Heart left ventricle (tissue), 16 donors: ENCODE data around the gene IFNGR1. TPM values are rescaled to one million over a fixed set of nuclear protein-coding genes. Genes with fewer than 3 reads are reported as not detected.

Source experiments
- ATAC-seq, 4 donors: fragments of 200-7000 bp; cut with Tn5 transposase; one replicate each; pipeline ENCODE4 v1.9.1; 2020 to 2022; ENCODE audit warnings: moderate library complexity in 4 of 4, mild to moderate bottlenecking in 3 of 4, moderate number of reproducible peaks in 1 of 4
- DNase-seq, 5 donors: peaks; one replicate each; pipeline ENCODE4 v3.0.0-alpha.2; 2020
- H3K27ac ChIP-seq, 12 donors: fragments of 200-600 bp; sonication (generic) in 4 of 12; one replicate each; pipeline versions ENCODE4 v1.5.0 to v1.8.0; 2016 to 2022; ENCODE audit warnings: mild to moderate bottlenecking in 2 of 12
- H3K27me3 ChIP-seq, 9 donors: fragments of 200-600 bp; sonication (generic) in 2 of 9; one replicate each; pipeline versions ENCODE4 v1.5.1 to v1.8.0; 2016 to 2022; ENCODE audit warnings: mild to moderate bottlenecking in 3 of 9
- H3K36me3 ChIP-seq, 9 donors: fragments of 200-600 bp; sonication (generic) in 2 of 9; one replicate each; pipeline versions ENCODE4 v1.5.0 to v1.8.0; 2018 to 2022; ENCODE audit warnings: mild to moderate bottlenecking in 2 of 9
- H3K4me1 ChIP-seq, 12 donors: fragments of 200-600 bp; sonication (generic) in 4 of 12; one replicate each; pipeline versions ENCODE4 v1.5.0 to v1.8.0; 2016 to 2022; ENCODE audit warnings: mild to moderate bottlenecking in 3 of 12
- H3K4me3 ChIP-seq, 12 donors: fragments of 200-600 bp; sonication (generic) in 4 of 12; one replicate each; pipeline versions ENCODE4 v1.5.0 to v1.8.0; 2017 to 2022; ENCODE audit warnings: mild to moderate bottlenecking in 9 of 12, moderate library complexity in 4 of 12
- H3K9me3 ChIP-seq, 12 donors: fragments of 200-600 bp; sonication (generic) in 4 of 12; one replicate each; pipeline versions ENCODE4 v1.5.0 to v1.8.0; 2016 to 2022; ENCODE audit warnings: mild to moderate bottlenecking in 1 of 12
- POLR2A ChIP-seq, 2 donors: fragments of 450-650 bp; IDR thresholded peaks; one replicate each; pipeline ENCODE4 v1.6.1; 2017; ENCODE audit warnings: antibody characterized with exemption in 2 of 2, mild to moderate bottlenecking in 2 of 2, moderate library complexity in 2 of 2
- WGBS, 4 donors: extraction: QIAGEN DNeasy Blood & Tissue Kit in 2 of 4; methylation state at CpG; one replicate each; pipeline versions ENCODE4 v1.1.5 to v1.1.7; 2013 to 2018; 5-methylcytosine and 5-hydroxymethylcytosine counted together
- intact Hi-C, 10 donors: fragments of 100-400 bp; cut with DNase I; formaldehyde crosslinking; loops; one replicate each; pipeline versions ENCODE4 v1.11.1 to v1.14.2; 2022
- polyA plus RNA-seq, 2 donors: library from polyadenylated mRNA; stranded (reverse); fragments of 200-250 nt; gene quantifications; one replicate each; pipeline ENCODE4 v1.2.3, GENCODE V29; 2013
- total RNA-seq, 9 donors: library from RNA; depleted of rRNA in 2 of 9; stranded (reverse); fragments of >200 nt in 2 of 9; fragmentation: NEBNext Ultra II Directional in 3 of 9; extraction: Animal tissue kit (Norgen Biotek cat#: 25700) in 3 of 9; gene quantifications; one replicate each; pipeline versions ENCODE4 v1.1.0 to v1.2.4, GENCODE V29; 2016 to 2023
- TF ChIP-seq, protein P1 (sequence below), 12 donors: fragments of 200-600 bp; sonication (generic) in 4 of 12; IDR thresholded peaks; one replicate each; pipeline versions ENCODE4 v1.5.0 to v1.8.0; 2018 to 2022; ENCODE audit warnings: antibody characterized with exemption in 12 of 12, mild to moderate bottlenecking in 5 of 12
- donor health status: ischemic (EF 13 %, LVEDD 7.1; RV severe dilation, severe dysfunction).
- donor health status: healthy with polysubstance abuse.
- donor health status: DM: no; HTN: yes; CAD: no.
- donor health status: DM: no; HTN: no; CAD: no.
- donor health status: ischemic (EF 25% LVEDD 6.9; RV normal size, moderate dysfunction).
- donor health status: ischemic (EF 25% LVEDD 5.7; RV mildly dilated, moderate dysfunction).
- donor health status: healthy.
- donor health status: DM: yes; HTN: yes; CAD: no.
- donor health status: ischemic (EF 35%, LVEDD 5.7; RV mildly dilated, moderate dysfunction).
- donor health status: nonischemic (EF 11% LVEDD 7.7; RV severe dilation, severe dysfunction).
- donor health status: DM: yes; HTN: yes; CAD: no.
- donor health status: PGD.
- donor health status: ischemic (EF 29% LVEDD 5.4; RV normal size, mild dysfunction).
- donor health status: nonischemic (EF 23%, LVEDD 6.1; RV moderate dilation, normal function).

The IFNGR1 gene
- total and polyA plus RNA-seq, 11 donors = 68.6 to 152 (median 79.2) TPM

GRCh38 chr6:137191670-137192069 is 27.5 kb downstream of the IFNGR1 start:
- Histone ChIP-seq H3K9me3 (peaks cover 0 to 36% (median 9%) of the 10 kb centered on the region in 12 donors), H3K27me3 (no peaks in the 10 kb centered on the region), H3K4me3 (no peak overlapping the region), H3K36me3 (peaks cover 0 to 6% (median 3%) of the 10 kb centered on the region in 9 donors), H3K27ac (peak overlapping the region in 6 of 12 donors; percentile 6 to 47 (median 17)), H3K4me1 (peaks cover 0 to 39% (median 21%) of the 10 kb centered on the region in 12 donors)
- WGBS, 4 donors = 31 to 63% (median 50%) methylated on average over 1 of the region's 1 CpG
- peak in 1 of 4 donors; percentile 20 for ATAC-seq
- intact Hi-C loops = no loop called here
- peak in 1 of 5 donors; percentile 25 for DNase-seq
- TF ChIP-seq, protein P1, sequence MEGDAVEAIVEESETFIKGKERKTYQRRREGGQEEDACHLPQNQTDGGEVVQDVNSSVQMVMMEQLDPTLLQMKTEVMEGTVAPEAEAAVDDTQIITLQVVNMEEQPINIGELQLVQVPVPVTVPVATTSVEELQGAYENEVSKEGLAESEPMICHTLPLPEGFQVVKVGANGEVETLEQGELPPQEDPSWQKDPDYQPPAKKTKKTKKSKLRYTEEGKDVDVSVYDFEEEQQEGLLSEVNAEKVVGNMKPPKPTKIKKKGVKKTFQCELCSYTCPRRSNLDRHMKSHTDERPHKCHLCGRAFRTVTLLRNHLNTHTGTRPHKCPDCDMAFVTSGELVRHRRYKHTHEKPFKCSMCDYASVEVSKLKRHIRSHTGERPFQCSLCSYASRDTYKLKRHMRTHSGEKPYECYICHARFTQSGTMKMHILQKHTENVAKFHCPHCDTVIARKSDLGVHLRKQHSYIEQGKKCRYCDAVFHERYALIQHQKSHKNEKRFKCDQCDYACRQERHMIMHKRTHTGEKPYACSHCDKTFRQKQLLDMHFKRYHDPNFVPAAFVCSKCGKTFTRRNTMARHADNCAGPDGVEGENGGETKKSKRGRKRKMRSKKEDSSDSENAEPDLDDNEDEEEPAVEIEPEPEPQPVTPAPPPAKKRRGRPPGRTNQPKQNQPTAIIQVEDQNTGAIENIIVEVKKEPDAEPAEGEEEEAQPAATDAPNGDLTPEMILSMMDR (IDR thresholded peaks at IDR 0.05) = no peak
- no peak for TF ChIP-seq POLR2A (IDR thresholded peaks at IDR 0.05)

GRCh38 chr6:137191236-137191635 is 27.9 kb downstream of the IFNGR1 start:
- H3K9me3 ChIP-seq = peaks cover 0 to 37% (median 9%) of the 10 kb centered on the region in 12 donors
- ATAC-seq (peak in 1 of 4 donors; percentile 34), DNase-seq (no peak)
- H3K27me3 ChIP-seq = no peaks in the 10 kb centered on the region
- peaks cover 0 to 34% (median 21%) of the 10 kb centered on the region in 12 donors for H3K4me1 ChIP-seq
- WGBS, 4 donors = 60 to 72% (median 70%) methylated on average over 3 of the region's 3 CpGs
- H3K27ac ChIP-seq = peak overlapping the region in 3 of 12 donors; percentile 23 to 47 (median 31)
- H3K36me3 ChIP-seq = peaks cover 0 to 1% (median 0%) of the 10 kb centered on the region in 9 donors
- TF ChIP-seq, protein P1 (IDR thresholded peaks at IDR 0.05) = no peak
- TF ChIP-seq POLR2A (IDR thresholded peaks at IDR 0.05) = no peak
- intact Hi-C loops = no loop called here
- H3K4me3 ChIP-seq = no peak overlapping the region

- no peak overlapping the region for H3K4me3 ChIP-seq
- peaks cover 0 to 43% (median 9%) of the 10 kb centered on the region in 12 donors for H3K9me3 ChIP-seq
- H3K27me3 ChIP-seq = no peaks in the 10 kb centered on the region
- H3K27ac ChIP-seq = peak overlapping the region in 2 of 12 donors; percentile 23 to 47
- TF ChIP-seq POLR2A (IDR thresholded peaks at IDR 0.05) = no peak
- TF ChIP-seq, protein P1 (IDR thresholded peaks at IDR 0.05) = no peak
- no peak for ATAC-seq
- intact Hi-C loops = no loop called here
- peaks cover 0 to 28% (median 19%) of the 10 kb centered on the region in 12 donors for H3K4me1 ChIP-seq
- WGBS, 4 donors = 87 to 95% (median 92%) methylated on average over 5 of the region's 5 CpGs
- DNase-seq = no peak
- H3K36me3 ChIP-seq = no peaks in the 10 kb centered on the region
Measured at GRCh38 chr6:137190583-137191094, 28.5 kb downstream of the IFNGR1 start.

- H3K27me3 ChIP-seq = no peaks in the 10 kb centered on the region
- DNase-seq = no peak
- intact Hi-C loops = no loop called here
- no peak for TF ChIP-seq POLR2A (IDR thresholded peaks at IDR 0.05)
- TF ChIP-seq, protein P1 (IDR thresholded peaks at IDR 0.05) = no peak
- peaks cover 0 to 26% (median 18%) of the 10 kb centered on the region in 12 donors for H3K4me1 ChIP-seq
- ATAC-seq = no peak
- H3K9me3 ChIP-seq = peaks cover 0 to 60% (median 18%) of the 10 kb centered on the region in 12 donors
- no peaks in the 10 kb centered on the region for H3K36me3 ChIP-seq
- H3K4me3 ChIP-seq = no peak overlapping the region
- no peak overlapping the region for H3K27ac ChIP-seq
- WGBS, 4 donors = 86 to 88% (median 88%) methylated on average over 5 of the region's 5 CpGs
Measured at GRCh38 chr6:137188855-137189254, 30.3 kb downstream of the IFNGR1 start.
